HG03520 (cell line): Measurements from ENCODE around the gene CDC42EP3.
A peak's percentile ranks its signal among the peaks of the same experiment; 100 is the strongest.

Source experiments
- ATAC-seq: cut with Tn5 transposase; IDR thresholded peaks from one replicate; pipeline ENCODE4 v1.9.1; 2021; ENCODE audit warnings: mild to moderate bottlenecking, moderate library complexity; ENCODE audit not compliant: unreplicated experiment

The CDC42EP3 gene

GRCh38 chr2:37683921-37684780 lies 12.7 kb upstream of the CDC42EP3 start:
- ATAC-seq, result no peak

DNA sequence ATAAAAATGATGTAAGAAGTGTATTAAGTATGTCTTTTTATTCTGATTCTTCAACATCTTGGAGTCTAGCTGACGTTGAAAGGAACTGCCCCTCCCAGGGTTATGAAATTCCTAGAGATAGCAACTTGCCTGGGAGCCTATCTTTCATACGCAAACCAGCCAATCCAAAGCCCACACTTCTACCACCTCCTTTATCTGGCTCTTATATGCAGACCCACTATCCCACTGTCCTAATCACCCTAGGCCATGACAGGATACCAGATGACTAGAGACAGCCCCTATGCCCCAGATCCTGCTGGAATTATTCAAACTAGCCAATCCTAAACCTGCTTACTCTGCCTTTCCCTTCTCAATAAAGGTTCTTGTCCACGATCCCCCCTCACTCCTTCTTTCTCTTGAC lies 11.8 kb upstream of the CDC42EP3 start:
- ATAC-seq, result no peak

- ATAC-seq, result no peak
Measured at GRCh38 chr2:37682473-37682872, 11.0 kb upstream of the CDC42EP3 start.

GRCh38 chr2:37681587-37681986 lies 10.1 kb upstream of the CDC42EP3 start:
- ATAC-seq, result no peak

DNA sequence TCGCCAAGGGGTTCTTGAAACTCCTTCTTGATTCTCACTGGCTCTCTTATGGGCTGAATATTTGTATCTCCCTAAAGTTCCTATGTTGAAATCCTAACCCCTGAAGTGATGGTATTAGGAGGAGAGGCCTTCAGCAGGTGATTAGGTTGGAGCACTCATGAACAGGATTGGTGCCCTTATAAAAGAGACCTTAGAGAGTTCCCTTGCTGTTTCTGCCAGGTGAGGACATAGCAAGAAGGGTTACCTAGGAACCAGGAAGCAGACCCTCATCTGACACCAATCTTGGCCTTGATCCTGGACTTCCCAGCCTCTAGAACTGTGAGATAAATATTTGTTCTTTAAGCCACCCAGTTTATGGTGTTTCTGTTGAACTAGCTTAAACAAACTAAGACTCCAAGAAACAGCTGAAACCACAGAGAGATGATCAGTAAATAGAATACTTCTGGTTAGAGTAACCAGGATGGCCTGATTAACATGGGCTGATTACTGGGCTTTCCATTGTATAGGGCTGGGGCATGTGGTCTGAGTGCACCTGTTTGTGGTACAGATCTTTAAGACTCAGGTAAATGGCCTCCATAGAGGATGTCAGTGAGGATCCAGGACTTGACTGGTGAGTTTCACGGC lies 7.7 kb upstream of the CDC42EP3 start:
- no peak for ATAC-seq

GRCh38 chr2:37676274-37676673 lies 4.8 kb upstream of the CDC42EP3 start:
- ATAC-seq, result no peak

- no peak for ATAC-seq
Measured at GRCh38 chr2:37674946-37675345, 3.5 kb upstream of the CDC42EP3 start.

DNA sequence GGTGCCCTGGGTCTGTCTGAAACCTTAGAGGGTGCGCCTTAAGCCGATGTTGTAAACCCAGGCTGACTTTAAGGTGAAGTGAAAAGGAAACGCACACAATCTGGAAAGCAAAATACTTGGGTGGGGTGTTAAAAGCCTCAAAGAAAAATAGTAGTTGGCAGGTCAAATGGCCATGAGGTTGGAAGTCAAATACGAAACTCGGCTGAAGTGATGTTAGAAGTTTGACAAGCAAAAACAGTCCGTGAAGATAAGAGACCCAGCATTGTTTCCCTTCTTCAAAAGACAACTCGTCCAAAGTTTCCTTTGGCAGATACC lies 1.4 kb upstream of the CDC42EP3 start:
- no peak for ATAC-seq

GRCh38 chr2:37672104-37672869 lies 845 bp upstream of the CDC42EP3 start:
- ATAC-seq, result peak; percentile 37

DNA sequence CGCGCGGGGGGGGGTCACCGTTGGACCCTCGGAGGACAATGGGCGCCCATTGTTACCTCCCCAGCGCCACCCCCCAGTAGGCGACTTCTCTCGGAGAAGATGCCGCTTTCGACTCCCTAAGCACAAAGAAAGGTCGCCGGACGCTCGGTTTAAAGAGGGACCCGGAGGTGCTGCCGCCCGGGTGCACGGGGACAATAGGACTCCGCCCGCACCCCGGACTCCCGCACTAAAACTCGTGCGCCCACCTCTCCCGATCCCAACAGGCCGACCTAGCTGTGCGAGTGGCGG lies 318 bp upstream of the CDC42EP3 start:
- ATAC-seq, result peak; percentile 16

DNA sequence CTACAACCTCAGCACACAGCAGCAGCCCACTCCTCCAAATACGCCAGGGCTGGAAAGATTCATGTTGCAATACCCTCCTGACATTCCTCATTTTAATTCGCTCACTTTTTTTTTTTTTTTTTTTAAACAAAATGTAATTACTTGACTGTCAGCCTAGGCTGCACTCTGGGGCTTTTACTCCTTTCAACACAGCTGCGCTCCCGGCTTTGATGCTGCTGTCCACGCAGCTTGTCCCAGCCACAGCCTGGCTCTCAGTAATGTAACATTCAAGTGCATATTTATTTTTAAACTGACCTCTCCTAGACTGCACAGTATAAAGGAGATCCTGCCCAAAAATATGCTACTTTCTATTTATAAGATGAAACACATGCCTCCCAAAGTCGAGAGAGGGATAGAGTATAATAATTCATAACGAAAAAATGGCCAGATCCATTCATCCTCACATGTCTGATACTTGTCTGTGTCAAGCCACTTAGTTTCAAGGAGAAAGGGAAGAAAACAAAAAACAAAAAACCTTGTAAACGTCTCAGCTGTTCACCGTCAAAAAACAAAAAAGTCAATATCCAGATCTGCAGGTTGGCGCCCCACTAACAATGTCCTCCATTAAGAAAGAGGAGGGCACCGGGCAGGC lies 949 bp downstream of the CDC42EP3 start:
- ATAC-seq, result no peak

DNA sequence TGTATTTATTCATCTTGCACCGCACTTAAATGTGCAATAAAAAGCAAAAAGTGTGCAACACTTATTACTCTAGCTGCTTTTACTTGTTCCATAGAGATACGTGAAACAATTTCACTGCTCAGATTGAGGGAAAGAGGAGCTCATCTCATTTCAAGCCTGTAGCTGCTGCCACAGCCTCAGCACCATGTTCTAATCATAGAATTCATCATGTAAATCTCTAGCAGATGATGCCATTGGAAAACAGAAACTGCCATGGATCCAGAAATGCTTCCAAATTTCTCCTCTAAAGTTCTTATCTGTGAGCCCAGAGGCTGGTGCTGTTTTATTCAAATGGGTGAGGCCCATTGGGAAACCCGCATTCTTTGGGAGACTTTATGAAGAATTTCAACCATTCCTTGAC lies 2.0 kb downstream of the CDC42EP3 start:
- ATAC-seq, result no peak

DNA sequence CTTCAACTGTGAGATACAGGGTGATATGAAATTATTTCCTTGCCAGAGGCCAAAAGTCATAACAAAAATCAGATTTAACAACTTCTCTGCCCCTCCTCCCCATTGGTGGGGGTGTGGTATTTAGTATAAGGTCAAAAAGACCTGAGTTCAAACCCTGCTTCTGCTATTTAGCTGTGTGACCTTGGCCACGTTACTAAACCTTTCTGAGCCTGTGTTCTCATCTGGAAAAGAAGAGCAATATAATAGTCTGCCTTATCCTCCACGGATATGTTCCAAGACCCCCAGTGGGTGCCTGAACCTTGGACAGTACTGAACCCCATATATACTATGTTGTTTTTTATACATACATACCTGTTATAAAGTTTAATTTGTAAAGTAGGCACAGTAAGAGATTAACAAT lies 3.7 kb downstream of the CDC42EP3 start:
- ATAC-seq, result no peak

GRCh38 chr2:37666772-37667171 lies 4.7 kb downstream of the CDC42EP3 start:
- ATAC-seq, result no peak

DNA sequence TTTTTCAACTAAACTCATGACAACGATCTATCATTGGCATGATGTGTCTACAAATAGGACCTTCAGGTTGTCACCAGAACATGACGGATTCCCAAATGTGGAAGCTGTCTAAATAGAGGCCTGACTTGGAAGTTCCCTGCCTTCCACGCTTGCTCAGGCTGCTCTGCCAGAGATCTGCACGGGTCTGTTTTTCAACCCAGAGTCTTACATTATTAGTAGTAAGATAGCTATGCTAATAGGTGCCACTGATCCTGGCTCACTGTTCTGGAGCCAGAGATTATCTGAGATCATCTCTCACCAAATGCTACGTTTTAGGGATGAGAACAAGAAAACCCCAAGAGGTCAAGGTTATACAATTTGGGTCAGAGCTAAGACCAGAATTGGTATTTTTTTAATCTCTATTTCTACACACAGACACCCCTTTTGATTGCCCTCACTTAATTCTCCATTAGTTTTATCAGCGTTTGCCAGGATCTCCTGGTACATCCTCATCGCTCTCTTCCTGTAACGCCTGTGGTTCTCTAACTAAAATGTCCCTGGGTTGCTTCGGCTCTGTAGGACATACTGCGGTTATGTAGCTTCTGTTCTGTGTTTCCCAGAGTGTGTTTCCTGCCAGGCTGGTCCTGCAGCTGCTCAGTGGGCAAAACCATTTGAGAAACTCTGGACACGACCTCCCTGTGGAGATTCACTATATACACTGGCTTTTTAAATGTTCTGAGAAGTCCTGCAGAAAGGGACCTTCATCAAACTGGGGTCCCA lies 5.7 kb downstream of the CDC42EP3 start:
- ATAC-seq, result no peak

DNA sequence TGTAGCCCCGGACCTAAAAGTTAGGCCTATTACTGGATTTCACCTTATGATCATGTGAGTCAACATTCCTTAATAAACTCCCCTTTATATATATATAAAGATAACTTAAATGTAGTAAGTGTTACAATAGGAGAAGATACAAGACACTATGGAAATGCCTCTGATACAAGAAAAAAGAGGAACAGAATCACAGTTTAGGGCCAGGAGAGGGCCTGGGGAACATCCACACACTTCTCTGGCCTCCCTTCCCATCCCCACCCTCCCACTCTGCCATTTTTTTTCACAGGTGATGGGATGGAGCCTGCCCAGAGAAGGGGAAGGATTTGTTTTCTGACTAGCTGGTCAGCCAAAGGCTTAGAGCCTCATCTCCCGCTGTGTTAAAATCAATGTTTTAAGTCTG lies 6.4 kb downstream of the CDC42EP3 start:
- ATAC-seq, result no peak

DNA sequence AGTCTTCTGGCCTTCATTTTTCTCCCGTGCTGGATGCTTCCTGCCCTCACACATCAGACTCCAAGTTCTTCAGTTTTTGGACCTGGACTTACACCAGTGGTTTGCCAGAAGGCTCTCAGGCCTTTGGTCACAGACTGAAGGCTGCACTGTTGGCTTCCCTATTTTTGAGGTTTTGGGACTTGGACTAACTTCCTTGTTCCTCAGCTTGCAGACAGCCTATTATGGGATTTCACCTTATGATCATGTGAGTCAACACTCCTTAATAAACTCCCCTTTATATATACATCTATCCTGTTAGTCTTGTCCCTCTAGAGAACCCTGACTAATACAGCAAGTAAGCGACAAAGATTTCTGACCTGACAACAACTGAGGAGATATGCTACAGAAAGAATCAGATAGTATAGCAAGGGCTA lies 7.2 kb downstream of the CDC42EP3 start:
- no peak for ATAC-seq

DNA sequence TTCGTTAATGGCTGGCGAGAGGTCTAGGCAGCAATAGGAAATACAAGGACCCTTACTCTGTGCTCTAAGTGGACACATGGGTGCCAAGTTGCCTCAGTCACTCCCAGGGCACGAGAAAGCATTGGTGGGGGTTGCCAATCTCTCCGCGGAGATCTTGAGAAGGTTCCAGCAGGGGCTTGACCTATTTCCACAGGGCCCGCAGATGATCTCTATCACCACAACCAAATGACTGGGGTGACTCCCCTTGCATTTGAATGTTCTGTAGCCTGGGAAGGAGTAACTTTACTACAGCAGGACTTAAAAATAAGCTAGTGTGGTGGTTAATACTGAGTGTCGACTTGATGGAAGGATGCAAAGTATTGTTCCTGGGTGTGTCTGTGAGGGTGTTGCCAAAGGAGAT lies 8.1 kb downstream of the CDC42EP3 start:
- no peak for ATAC-seq

DNA sequence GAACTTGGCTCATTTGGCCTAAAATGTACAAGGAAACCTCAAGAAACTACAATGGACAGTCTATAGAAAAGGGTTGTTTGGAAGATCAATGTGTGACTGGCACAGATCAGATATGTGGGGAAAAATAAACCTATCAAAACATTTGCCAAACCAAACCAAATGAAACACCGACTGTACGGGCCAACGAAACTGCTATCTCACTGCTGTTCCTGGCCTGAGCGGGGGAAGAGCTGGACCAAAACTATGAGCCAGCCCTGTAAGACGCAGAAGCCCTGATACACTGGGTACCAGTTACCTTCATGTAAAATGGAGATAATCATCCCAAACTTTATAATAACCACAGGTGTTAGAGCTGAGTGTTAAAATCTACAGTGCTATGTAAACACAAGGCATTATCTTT lies 11.7 kb downstream of the CDC42EP3 start:
- ATAC-seq, result no peak

GRCh38 chr2:37658682-37659081 lies 12.8 kb downstream of the CDC42EP3 start:
- ATAC-seq, result no peak

DNA sequence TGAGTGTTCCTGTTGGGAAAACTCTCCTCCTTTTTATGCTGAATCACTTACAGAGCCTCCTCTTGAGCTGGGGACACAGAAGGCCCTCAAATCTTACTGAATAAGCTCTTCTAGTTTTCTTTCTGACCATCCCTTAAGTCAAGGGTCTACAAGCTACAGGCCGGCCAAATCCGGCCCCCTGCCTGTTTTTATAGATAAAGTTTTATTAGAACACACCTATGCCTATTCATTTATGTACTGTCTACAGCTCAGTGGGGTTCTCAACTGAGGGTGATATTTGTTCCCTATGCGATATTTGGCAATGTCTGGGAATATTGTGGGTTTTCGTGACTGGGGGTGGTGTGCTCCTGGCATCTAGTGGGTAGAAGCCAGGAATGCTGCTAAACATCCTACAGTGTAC lies 14.0 kb downstream of the CDC42EP3 start:
- no peak for ATAC-seq
